NT2/D1 (cell line): ENCODE results near the gene SRRM2.

Experiments used
- SUZ12 ChIP-seq: IDR thresholded peaks from 2 replicates; pipeline ENCODE4 v1.6.1; 2011; ENCODE audit not compliant: insufficient read length, insufficient read depth; ENCODE audit errors: extremely low read depth
- YY1 ChIP-seq: IDR thresholded peaks from 2 replicates; pipeline ENCODE4 v1.6.1; 2011; ENCODE audit not compliant: insufficient read length, insufficient read depth
- ZNF274 ChIP-seq: IDR thresholded peaks from 2 replicates; pipeline ENCODE4 v1.6.1; 2011; ENCODE audit warnings: mild to moderate bottlenecking, low read depth, low read length

DNA sequence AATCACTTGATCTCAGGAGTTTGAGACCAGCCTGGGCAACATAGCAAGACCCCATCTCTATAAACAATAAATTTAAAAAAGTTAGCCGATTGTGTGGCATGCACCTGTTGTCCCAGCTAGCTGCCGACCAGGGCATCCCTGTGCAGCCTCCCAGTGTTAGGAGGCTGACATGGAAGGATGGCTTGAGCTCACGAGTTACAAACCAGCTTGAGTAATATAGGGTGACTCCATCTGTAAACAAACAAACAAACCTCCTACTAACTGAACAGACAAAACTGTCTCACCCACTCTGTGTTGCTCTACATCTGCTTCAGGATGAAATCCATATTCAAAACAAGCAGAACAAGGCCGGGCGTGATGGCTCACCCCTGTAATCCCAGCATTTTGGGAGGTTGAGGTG, 25.5 kb upstream of the SRRM2 start:
- no peak for TF ChIP-seq ZNF274
- TF ChIP-seq YY1: no peak
- TF ChIP-seq SUZ12: no peak
